KMS-11 (cell line): ENCODE measurements around the gene EML2.
A peak's percentile ranks its signal among the peaks of the same experiment; 100 is the strongest.

Source experiments
- H2AFZ ChIP-seq: fragments of 200-600 bp; sonication (generic); 2 replicates; pipeline ENCODE4 v1.6.1; 2016; ENCODE audit warnings: antibody characterized with exemption, mixed run types, low read depth
- H3K27ac ChIP-seq: fragments of 200-600 bp; sonication (generic); 2 replicates; pipeline ENCODE4 v1.6.1; 2016; ENCODE audit warnings: mild to moderate bottlenecking, mixed run types
- H3K27me3 ChIP-seq: fragments of 200-600 bp; sonication (generic); 2 replicates; pipeline ENCODE4 v1.6.1; 2017; ENCODE audit warnings: mild to moderate bottlenecking, low read depth, mixed run types, moderate library complexity; ENCODE audit not compliant: insufficient read depth
- H3K36me3 ChIP-seq: fragments of 200-600 bp; sonication (generic); 2 replicates; pipeline ENCODE4 v1.6.1; 2017; ENCODE audit warnings: mild to moderate bottlenecking, mixed run types; ENCODE audit not compliant: insufficient read depth
- H3K4me1 ChIP-seq: fragments of 200-600 bp; sonication (generic); 2 replicates; pipeline ENCODE4 v1.6.1; 2016; ENCODE audit warnings: mild to moderate bottlenecking, low read depth, mixed run types; ENCODE audit not compliant: poor library complexity, severe bottlenecking
- H3K4me2 ChIP-seq: fragments of 200-600 bp; sonication (generic); 2 replicates; pipeline ENCODE4 v1.7.0; 2016; ENCODE audit warnings: mild to moderate bottlenecking, mixed run types
- H3K4me3 ChIP-seq: fragments of 200-600 bp; sonication (generic); IDR thresholded peaks from 2 replicates; pipeline ENCODE4 v1.6.1; 2017; ENCODE audit warnings: low read depth, low read length, mixed read lengths; ENCODE audit not compliant: insufficient read depth
- H3K79me2 ChIP-seq: fragments of 200-600 bp; sonication (generic); 2 replicates; pipeline ENCODE4 v1.6.1; 2016; ENCODE audit warnings: low read depth, mixed run types; ENCODE audit not compliant: insufficient read depth
- H3K9ac ChIP-seq: fragments of 200-600 bp; sonication (generic); 2 replicates; pipeline ENCODE4 v1.6.1; 2016; ENCODE audit warnings: mild to moderate bottlenecking, mixed run types
- H4K20me1 ChIP-seq: fragments of 200-600 bp; sonication (generic); 2 replicates; pipeline ENCODE4 v1.6.1; 2016; ENCODE audit warnings: mild to moderate bottlenecking, mixed run types; ENCODE audit not compliant: insufficient read depth
- CTCF ChIP-seq: fragments of 200-600 bp; sonication (generic); conservative IDR thresholded peaks from 2 replicates; pipeline ENCODE4 v1.6.1; 2017; ENCODE audit warnings: low read depth, mild to moderate bottlenecking, antibody characterized with exemption, low read length, moderate library complexity, mixed read lengths

Gene EML2

DNA sequence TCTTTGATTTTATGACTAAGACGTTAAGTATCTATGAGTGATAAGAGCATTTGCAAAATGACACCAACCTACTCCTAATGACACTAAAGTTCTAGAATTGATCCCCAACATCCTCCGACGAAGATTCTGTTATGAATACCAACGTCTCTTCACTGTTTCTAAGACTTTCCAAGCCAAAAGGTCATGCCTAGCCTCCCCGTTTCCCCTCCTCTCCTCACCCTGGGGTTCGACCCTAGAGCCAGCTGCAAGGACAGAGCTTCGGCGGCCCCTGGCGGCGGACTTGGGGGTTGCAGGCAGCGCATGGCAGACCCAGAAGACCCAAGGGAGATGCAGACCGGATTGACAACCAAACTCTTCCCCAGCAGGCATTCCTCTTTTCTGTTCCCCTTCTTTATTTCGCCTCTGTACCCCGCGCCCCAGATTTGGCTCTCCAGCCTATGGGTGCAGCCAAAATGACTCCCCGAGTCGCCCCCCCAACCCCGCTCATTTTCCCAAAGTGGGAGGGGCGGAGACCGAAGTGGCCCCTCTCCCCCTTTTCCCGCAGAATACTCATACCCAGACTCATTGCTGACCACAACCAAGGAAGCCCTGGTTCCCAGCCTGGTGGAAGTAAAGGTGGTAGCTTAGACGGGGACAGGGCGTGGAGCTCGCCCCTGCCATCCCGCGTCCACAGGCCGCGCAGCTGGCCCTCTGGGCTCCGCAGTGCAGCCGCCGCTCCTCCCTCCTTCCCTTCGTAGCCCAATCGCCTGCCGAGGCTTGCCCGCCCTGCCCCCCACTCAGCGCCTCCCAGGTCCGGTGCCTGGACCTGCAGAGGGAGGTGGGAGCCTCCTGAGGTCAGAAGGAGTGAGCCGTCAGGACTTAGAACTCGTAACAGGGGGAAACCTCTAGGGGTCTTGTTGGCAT, 4.1 kb upstream of the EML2 start:
- Histone ChIP-seq H3K9ac (peak overlapping the region; percentile 79; the same call in 1 of the 2 replicates), H3K4me3 (no peak overlapping the region), H3K27me3 (peaks cover 3% of the 10 kb centered on the region; the same call in 1 of the 2 replicates), H3K4me1 (peaks cover 37% of the 10 kb centered on the region), H4K20me1 (no peaks in the 10 kb centered on the region), H3K27ac (peak overlapping the region; percentile 93), H3K36me3 (no peaks in the 10 kb centered on the region), H2AFZ (0 out of 2 replicates have a peak overlapping the region, but pooled peaks have one; percentile 15), H3K79me2 (no peaks in the 10 kb centered on the region), H3K4me2 (peak overlapping the region; percentile 72)
- peak; percentile 99 for TF ChIP-seq CTCF

GRCh38 chr19:45641274-45642105, 2.3 kb upstream of the EML2 start:
- Histone ChIP-seq H3K4me3 (peak overlapping the region; percentile 50), H3K27me3 (peaks cover 3% of the 10 kb centered on the region; the same call in 1 of the 2 replicates), H3K9ac (peak overlapping the region; percentile 79), H3K27ac (peak overlapping the region; percentile 93), H2AFZ (peak overlapping the region; percentile 61), H3K36me3 (no peaks in the 10 kb centered on the region), H3K4me2 (peak overlapping the region; percentile 72), H3K4me1 (peaks cover 40% of the 10 kb centered on the region), H3K79me2 (no peaks in the 10 kb centered on the region), H4K20me1 (no peaks in the 10 kb centered on the region)
- TF ChIP-seq CTCF: no peak

- Histone ChIP-seq H4K20me1 (no peaks in the 10 kb centered on the region), H3K27ac (no peak overlapping the region; the same call in 1 of the 2 replicates), H3K9ac (no peak overlapping the region), H3K4me2 (peak overlapping the region; percentile 72; the same call in 1 of the 2 replicates), H3K4me1 (peaks cover 37% of the 10 kb centered on the region), H2AFZ (peak overlapping the region; percentile 61; the same call in 1 of the 2 replicates), H3K4me3 (no peak overlapping the region), H3K27me3 (peaks cover 3% of the 10 kb centered on the region; the same call in 1 of the 2 replicates), H3K79me2 (no peaks in the 10 kb centered on the region), H3K36me3 (no peaks in the 10 kb centered on the region)
- no peak for TF ChIP-seq CTCF
These were observed 1.7 kb upstream of the EML2 start for GRCh38 chr19:45640849-45641273.

DNA sequence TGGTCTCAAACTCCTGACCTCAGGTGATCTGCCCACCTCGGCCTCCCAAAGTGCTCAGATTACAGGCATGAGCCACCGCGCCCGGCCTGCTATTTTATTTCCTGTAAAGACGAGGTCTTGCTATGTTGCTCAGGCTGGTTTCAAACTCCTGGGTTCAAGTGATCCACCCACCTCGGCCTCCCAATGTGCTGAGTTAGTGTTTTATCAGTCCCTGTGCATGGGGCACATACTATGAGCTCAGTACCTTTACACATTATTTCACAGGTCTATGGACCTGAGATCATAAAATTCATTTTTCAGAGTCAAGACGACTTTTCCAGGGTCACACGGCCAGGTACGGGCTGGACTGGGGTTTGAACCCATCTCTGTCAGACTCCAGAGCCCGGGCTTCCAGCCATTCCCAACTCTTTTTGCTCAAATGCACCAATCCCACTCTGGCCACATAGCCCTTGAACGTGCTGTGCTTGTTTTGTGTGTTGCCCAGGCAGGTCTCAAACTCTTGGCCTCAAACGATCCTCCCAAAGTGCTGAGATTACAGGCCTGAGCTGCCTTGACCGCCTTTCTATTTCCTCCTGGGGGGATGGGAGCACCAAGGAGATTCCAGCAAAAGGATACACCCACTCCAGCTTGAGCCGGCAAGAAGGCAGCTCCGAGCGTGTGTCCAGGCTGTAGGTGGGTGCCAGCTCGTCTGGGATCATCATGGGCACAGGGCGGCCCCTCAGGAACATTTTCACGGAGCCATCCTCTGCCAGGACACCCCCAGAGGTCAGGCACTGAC, 1.1 kb downstream of the EML2 start:
- Histone ChIP-seq H4K20me1 (no peaks in the 10 kb centered on the region), H3K27ac (no peak overlapping the region), H3K4me3 (no peak overlapping the region), H3K27me3 (no peaks in the 10 kb centered on the region), H3K79me2 (no peaks in the 10 kb centered on the region), H3K36me3 (no peaks in the 10 kb centered on the region), H3K4me2 (peak overlapping the region; percentile 53), H3K4me1 (peaks cover 30% of the 10 kb centered on the region), H2AFZ (0 out of 2 replicates have a peak overlapping the region, but pooled peaks have one; percentile 66), H3K9ac (peak overlapping the region; percentile 61; the same call in 1 of the 2 replicates)
- TF ChIP-seq CTCF: no peak
